A204.1 (cell line): ENCODE data around the gene SH3BP2.

ENCODE experiments used
- FAIRE-seq: peaks from 2 replicates; lab custom pipeline; 2012; peaks lifted over from hg19 to GRCh38; lab: Jason Lieb, UNC

The SH3BP2 gene

GRCh38 chr4:2832981-2833670 lies 40.2 kb downstream of the SH3BP2 start:
- FAIRE-seq: no peak

DNA sequence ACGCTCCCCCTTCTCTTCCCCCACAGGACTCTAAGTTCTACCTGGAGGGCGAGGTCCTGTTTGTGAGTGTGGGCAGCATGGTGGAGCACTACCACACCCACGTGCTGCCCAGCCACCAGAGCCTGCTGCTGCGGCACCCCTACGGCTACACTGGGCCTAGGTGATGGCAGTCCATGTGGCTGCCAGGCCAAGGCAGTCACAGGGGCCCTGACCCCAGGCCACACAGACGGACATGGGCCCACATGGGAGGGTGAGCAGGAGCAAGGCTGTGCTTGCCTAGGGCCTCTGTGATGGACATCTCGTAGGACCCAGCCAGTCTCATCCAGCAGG lies 40.8 kb downstream of the SH3BP2 start:
- FAIRE-seq: no peak

DNA sequence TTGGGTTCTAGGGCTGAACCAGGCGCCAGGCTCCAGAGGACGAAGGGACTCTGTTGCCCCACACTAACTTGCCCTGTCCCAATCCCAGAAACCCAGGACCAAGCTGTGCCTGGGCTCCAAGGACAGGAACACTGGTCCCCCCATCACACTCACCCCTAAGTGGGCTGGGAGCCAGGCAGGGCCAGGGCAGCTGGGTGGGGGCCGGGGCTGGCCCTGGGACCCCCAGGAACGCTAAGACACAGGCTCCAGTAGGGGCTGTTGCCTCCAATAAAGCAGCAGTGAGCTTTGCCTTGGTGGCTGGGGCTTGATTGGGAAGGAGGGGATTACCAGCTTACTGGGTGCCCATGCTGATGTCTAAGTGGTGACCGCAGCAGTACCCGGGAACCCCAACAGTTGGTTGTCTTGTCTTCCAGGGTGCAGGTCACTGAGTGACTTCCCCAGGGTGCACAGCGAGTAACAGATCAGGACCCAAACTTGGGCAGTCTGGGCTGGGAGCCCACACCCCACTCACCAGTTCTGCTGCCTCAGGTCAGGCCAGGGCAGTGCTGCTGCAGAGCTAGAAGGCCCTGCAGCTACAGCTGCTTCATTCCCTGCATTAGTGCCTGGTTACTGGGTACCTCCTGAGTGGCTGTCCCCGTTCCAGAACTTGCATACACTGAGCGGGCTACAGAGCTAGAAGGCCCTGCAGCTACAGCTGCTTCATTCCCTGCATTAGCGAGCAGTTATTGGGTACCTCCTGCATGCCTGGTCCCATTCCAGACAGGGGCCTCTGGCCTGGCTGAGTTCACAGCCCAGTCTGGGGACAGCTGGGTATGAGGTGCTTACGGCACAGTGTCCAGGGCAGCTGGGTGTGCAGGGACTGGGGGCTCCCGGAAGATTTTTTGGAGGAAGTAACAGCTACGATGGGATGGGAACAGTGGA lies 41.4 kb downstream of the SH3BP2 start:
- FAIRE-seq: no peak

- no peak for FAIRE-seq
Measured at GRCh38 chr4:2835978-2836377, 43.1 kb downstream of the SH3BP2 start.

DNA sequence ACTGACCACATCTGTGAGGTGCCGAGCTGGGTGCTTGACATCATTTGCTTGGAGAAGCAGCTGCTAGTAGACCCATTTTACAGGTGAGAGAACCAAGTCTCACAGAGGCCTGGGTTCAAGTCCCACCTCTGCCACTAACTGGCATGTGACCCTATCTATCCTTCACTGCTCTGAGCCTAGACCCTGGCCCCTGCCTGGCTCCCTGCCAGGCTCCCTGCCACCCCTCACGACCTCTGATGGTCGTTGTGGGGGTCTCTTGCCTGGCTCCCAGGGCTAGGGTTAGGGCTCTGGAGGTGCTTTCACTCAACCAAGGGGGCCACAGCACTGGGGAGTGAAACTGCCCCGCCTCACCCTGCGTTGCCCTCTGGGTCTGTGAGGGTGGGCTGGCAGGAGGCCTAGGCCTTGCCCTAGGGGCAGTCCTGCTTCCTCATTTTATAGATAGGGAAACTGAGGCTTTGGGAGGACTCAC lies 43.5 kb downstream of the SH3BP2 start:
- no peak for FAIRE-seq

- FAIRE-seq: no peak
Measured at GRCh38 chr4:2837110-2837903, 44.4 kb downstream of the SH3BP2 start.

GRCh38 chr4:2837904-2838496 lies 45.1 kb downstream of the SH3BP2 start:
- no peak for FAIRE-seq

DNA sequence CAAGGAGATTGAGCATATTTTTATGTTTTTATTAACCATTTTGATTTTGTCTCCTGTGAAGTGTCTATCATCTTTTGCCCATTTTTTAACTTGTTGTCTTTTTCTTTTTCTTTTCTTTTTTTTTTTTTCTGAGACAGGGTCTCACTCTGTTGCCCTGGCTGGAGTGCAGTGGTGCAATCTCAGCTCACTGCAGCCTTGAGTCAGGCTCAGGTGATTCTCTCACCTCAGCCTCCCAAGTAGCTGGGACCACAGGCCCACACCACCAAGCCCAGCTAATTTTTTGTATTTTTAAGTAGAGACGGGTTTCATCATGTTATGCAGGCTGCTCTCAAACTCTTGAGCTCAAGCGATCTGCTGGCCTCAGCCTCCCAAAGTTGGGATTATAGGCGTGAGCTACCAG lies 46.2 kb downstream of the SH3BP2 start:
- FAIRE-seq: no peak

- FAIRE-seq: no peak
Measured at GRCh38 chr4:2842687-2843262, 49.9 kb downstream of the SH3BP2 start.

GRCh38 chr4:2843263-2843940 lies 50.5 kb downstream of the SH3BP2 start, which contains the start of gene ADD1:
Gene ADD1 (plus strand): TSS chr4:2843844. CDS start chr4:2875916, 32,072 bp downstream.
- FAIRE-seq: no peak

GRCh38 chr4:2843941-2844584 lies 51.2 kb downstream of the SH3BP2 start:
- no peak for FAIRE-seq

DNA sequence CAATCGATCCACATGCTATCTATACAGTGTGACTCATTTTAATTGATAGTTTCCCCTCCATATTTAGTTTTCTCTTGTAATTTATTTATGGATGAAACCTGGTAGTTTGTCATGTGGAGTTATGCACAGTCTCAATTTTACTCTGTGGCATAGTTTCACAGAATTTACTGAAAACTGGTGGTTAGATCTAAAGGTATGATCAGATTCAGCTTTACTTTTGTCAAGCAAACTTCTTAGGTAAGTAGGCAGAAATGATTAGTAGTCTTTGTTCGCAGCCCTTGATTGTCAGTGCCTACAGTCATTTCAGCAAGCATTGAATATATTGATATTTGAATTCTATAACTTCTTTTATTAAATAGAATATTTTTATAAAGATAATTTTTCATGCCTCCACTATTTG lies 53.3 kb downstream of the SH3BP2 start:
- FAIRE-seq: no peak

DNA sequence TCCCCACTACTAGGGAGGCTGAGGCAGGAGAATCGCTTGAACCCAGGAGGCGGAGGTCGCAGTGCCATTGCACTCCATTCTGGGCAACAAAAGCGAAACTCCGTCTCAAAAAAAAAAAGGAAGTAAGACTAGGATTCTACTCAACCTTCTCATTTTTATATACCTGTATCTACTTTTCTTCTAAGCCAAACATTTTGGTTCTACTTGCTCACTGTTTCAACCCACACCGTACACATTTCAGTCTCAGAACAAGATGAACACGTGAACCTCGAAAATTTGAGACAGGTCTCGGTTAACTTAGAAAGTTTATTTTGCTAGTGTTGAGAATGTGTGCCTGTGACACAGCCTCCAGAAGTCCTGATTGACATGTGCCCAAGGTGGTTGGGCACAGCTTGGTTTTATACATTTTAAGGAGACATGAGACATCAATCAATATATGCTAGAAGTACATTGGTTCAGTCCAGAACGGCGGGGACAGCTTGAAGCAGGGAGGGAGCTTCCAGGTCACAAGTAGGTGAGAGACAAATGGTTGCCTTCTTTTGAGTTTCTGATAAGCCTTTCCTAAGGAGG lies 54.5 kb downstream of the SH3BP2 start:
- no peak for FAIRE-seq

DNA sequence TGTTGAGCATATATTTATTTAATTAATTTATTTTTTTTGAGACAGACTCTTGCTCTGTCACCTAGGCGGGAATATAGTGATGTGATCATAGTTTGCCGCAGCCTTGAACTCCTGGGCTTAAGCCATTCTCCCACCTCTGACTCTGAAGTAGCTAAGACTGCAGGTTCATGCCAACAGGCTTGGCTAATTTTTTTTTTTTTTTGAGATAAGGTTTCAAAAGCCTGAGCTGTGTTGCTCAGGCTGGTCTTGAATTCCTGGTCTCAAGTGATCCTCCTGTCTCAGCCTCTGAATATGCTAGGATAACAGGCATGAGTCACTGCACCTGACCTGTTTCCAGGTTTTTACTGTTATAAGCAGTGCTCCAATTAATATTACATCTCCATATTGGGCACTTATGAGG lies 55.6 kb downstream of the SH3BP2 start:
- FAIRE-seq: no peak

DNA sequence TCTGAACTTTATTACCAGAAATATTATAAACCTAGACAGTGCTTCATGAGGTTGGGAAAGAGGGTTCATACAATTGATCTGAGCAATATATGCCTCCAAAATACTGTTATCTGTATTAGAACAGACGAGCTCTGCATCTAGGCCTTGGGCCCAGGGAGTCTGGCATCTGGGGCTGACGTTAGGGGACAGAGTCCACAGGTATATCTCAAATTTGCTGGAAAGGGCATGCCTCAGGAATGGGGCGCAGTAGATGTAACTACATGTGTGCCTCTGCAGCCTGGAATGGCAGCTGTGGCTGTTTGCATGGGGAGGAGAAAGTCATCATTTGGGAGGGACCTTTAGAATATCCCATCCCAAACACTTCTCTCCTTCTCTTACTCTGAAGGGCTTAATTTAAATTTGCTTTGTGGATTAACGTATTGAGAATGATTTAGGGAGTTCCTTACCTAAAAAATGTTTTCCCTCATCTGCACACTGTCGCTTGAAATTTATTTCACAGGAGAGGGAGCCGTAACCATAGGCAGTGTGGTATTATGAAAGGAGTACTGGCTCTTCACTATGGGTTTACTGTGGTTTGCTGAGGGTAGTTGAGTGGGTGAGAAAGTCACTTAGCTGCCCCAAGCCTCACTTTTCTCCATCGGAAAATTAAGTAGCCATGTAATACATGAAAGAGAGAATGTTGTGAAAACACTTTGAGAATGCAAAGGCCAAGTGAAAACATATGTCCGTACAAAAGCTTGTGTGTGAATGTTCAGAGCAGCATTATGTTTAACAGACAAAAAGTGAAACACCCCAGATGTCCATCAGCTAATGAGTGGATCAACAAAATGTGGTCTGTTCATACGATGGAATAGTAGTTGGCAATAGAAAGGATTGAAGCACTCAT lies 56.6 kb downstream of the SH3BP2 start:
- no peak for FAIRE-seq

GRCh38 chr4:2850966-2851798 lies 58.3 kb downstream of the SH3BP2 start:
- FAIRE-seq: no peak

DNA sequence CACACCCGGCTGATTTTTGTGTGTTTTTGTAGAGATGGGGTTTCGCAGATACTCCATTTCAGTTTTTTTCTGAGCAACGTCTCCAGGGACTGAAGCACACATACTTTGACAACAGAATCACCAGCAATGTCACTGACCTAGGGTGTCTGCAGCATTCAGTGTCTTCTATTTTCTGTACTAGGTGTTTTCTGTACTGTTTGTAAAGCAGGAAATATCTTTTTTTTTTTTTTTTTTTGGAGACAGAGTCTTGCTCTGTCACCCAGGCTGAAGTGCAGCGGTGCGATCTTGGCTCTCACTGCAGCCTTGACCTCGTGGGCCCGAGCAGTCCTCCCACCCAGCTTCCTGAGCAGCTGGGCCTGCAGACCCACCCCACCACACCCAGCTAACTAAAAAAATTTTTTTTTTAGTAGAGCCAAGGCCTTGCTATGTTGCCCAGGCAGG lies 59.6 kb downstream of the SH3BP2 start:
- FAIRE-seq: no peak

GRCh38 chr4:2855584-2855983 lies 62.7 kb downstream of the SH3BP2 start:
- no peak for FAIRE-seq
